ENCODE data around the gene TPSAB1.

TPSAB1 gene

DNA sequence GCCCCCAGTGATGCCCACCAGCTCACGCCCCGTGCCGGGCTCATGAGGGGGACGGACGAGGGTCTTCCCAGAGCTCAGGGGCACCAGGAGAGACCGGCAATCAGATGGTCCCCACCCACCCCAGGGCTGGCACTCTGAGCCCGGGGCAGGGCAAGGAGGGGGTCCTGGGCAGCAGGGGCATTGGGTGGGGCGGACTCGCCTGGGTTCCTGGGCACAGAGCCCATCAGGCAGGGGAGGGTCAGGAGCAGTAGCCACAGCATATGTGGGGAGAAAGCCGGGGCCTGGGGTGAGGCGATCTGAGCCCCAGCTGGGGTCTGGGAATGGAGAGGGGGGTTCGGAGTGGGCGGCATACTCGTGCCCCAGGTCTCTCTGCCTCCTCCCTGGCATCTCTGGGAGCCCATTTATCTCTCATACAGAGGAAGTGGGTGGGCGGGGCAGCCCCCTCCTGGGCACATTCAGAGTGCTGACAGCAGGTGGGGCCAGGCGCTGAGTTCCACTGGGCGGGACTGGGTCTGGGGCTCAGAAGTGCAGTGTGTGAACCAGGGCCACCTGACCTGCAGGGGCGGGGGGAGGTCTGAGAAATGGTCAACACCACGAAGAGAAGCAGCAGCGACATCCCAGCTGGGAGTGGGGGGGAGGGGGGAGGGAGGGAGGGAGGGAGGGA is 48.4 kb downstream of the TPSAB1 start:
- DNase-seq, result no peak

DNA sequence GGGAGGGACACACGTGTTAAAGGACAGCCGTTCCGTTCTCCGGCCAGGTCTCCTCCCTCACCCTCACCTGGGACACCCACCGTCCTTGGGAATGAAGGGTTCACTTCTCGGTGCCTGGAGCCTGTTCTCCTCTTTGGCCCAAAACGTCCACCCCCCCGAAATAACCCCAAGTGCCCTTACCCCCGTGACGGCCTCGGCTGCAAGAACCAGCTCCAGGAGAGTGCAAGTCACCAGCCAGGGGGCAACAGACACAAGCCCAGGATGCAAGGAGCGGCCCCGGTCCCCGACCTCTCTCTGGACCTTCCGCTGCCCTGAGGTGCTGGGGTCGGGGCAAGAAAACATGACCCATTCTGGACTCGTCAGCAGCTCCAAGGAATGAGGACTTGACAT is 49.0 kb downstream of the TPSAB1 start:
- DNase-seq, result no peak

DNA sequence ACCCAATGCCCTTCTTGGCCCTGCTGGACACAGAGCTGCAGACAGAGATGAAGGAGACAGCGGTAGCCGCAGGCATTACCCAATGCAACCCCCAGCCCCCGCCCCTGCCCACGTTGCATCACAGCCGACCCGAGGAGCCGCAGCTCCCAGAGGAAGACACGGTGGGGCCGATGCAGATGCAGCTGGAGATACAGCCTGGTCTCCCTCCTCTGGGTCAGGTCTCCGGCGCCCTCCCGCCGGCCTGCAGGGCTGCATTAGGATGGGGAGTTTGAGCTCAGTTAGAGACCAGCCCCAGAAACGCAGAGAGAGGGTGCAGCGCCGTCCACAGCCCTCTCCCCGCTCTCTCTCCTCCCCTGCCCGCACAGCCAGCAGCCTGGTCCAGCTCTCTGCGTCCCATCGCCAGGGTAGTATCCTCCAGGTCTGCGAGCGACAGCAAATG is 49.6 kb downstream of the TPSAB1 start:
- no peak for DNase-seq

DNA sequence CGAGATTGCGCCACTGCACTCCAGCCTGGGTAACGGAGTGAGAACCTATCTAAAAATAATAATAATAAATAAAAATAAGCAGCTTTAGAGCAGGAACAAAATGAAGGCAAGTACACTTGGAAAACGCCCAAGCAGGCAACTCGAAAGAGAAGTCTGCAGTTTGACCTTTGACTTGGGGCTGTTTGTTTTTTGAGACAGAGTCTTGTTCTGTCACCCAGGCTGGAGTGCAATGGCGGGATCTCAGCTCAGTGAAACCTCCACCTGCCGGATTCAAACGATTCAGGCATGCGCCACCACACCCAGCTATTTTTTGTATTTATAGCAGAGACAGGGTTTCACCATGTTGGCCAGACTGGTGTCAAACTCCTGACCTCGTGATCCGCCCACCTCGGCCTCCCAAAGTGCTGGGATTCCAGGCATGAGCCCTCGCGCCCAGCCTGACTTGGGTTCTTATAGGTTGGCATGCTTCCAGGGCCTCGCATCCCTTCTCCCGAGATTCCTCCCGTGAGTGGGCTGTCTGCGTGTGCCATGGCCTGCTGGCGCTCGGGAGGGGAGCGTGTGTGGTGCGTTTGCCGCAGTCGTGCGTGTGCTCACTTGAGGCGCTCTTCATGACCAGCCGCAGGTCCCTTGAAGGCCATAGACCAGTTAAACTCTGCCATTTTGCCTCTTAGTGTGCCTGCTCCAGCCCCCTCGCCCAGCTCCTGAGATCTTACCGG is 50.5 kb downstream of the TPSAB1 start:
- DNase-seq, result no peak

DNA sequence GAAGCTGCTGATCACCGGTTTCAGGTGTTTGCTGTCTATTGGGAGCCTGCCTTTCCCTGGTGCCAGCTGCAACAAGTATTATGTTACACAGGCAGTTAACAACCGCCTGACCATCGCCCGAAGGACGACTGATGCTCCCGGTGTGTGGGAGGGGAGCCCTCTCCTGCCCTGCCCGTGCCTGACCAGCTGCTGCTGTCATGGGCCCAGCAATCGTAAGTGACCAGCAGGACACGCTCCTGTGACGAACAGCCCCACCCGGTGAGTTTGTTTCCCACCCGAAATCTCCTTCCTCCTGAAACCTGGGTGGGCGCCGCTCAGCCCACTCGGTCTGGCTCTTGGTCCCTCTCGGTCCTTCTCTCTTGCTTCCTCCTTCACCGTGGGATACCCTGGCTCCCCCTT is 51.1 kb downstream of the TPSAB1 start:
- DNase-seq, result no peak
